Measurements from ENCODE around the gene EXOC7.
"Not testable (repeated sequence)": the region's sequence is repeated elsewhere in the genome, so short reads cannot be mapped to it uniquely, and the experiment has no call there.

Gene EXOC7

DNA sequence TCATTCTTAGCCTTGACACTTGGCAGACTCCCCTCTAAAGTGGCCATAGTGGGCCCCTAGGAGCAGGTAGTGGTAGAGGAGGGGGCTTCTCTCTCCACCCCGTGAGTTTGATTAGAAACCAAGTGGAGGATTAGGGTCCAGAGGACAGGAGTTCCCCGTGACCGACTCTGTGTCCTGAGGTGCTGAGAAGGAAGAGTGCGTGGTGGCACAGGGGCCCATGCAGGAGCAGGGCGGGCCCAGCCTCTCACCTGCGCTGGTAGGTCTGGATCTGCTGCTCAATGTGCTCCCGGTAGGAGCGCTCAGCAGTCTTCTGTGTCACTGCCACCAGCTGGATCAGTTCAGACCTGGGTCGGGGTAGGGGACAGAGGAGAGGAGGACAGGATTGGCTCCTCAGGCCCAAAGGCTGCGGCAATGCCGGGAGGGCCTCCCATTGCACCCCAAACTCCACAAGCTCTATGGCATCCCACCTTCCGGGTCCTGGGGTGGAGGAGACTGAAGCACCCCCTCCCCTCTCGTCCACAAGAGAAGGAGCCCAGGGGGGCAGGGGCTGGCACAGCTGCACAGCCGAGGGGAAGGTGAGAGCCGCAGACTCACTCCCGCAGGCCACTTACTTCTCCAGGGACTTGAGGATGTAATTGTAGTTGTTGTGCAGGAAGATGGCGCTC, 18.4 kb downstream of the EXOC7 start:
- DNase-seq = no peak

- no peak for DNase-seq
These were observed 19.9 kb downstream of the EXOC7 start for GRCh38 chr17:76083536-76084182.

DNA sequence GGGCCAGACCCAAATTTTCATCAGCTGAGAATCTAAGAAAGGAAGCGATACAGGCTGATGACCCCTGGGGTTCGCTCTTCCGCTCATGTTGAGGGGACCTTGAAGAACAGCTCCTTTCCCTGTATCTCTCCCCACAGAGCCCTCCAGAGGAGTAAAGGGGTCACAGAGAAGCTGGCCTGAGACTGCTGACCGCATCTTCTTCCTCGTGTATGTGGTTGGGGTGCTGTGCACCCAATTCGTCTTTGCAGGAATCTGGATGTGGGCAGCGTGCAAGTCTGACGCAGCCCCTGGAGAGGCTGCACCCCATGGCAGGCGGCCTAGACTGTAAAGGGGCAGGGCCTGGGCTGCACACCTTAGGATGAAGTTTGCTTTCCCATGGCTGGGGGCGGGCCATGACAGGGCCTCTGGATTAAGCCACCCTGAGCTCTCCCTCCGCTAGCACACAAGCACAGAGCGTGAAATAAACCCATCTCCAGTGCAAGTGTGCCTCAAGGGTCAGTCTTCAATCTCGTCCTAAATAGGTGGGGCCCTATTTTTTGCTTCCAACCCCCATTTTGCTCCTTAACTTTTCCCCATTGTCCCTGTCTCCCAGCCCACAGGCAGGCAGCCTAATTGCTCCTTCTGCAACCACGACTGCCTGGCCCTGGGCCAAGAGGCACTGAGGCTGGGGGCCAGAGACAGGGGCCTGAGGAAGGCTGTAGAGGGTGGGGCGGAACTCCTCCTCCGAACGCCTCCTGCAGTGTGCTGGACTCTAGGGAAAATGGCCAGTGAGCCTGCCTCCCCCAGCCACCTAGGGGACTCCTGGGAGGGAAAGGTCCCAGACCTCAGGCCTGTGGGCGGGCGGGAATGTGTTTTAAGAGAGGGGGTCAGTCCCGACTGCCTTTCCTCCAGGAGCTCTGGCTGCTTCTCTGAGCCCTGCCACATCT, 21.0 kb downstream of the EXOC7 start:
- DNase-seq = no peak

GRCh38 chr17:76081295-76082210, 22.0 kb downstream of the EXOC7 start:
- no peak for DNase-seq

DNA sequence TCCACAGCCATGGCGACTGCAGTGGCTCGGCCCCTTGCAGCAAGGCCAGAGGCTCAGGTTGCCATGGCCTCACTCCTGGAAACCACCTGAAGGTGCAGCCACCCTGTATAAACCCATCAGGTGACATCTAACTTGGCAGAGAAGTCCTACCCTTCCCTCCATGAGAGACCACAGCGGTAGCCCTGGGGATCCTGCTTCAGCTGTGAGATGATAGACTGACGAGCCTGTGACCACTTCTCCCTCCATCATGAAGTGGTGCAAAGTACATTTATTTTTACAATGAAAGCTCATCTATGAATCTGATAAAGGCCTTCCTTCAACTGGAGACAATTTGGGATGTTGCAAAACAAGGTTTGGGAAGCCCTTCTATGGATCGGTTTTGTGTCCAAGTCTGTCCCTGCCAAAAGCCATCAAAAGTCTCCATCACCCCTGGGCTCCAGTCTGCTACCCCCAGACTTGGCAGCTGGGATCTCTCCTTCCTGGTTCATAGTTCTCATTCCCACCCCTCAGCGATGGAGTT, 22.8 kb downstream of the EXOC7 start:
- DNase-seq = no peak

GRCh38 chr17:76079956-76080767, 23.4 kb downstream of the EXOC7 start:
- no peak for DNase-seq

- DNase-seq = no peak
These were observed 24.0 kb downstream of the EXOC7 start for GRCh38 chr17:76079535-76079955.

DNA sequence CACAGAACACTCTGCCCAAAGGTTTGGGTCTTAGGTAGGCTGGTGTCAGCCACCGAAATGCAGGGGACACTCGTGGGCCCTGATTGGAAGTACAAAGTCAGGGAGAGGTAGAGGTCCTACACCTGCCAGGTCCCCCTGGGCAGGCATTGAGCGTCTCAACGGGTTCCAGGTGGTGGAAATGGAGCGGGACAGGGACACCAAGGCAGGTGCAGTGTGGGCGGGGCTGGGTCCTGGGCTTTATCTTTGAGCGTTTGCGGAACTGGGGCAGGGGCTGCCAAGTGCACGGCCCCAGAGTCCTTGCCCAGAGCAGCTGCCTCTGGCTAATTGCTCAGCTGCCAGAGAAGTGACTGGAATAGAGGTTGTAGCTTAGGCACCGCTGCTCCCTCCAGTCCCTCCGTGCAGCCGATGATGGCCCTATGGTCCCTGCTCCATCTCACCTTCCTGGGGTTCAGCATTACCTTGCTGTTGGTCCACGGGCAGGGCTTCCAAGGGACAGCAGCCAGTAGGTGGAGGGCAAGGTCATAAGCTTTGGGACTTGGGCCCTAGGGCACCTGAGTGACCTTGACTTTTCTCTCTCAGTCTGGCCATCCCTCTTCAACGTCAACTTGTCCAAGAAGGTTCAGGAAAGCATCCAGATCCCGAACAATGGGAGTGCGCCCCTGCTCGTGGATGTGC, 24.6 kb downstream of the EXOC7 start, which contains the start of gene ZACN:
TSS of gene ZACN (plus strand) at position 323 of the 675 bp plus-strand sequence. CDS start at position 406, 83 bp downstream.
- no peak for DNase-seq

GRCh38 chr17:76078370-76078769, 25.2 kb downstream of the EXOC7 start:
- not testable (repeated sequence) for DNase-seq

DNA sequence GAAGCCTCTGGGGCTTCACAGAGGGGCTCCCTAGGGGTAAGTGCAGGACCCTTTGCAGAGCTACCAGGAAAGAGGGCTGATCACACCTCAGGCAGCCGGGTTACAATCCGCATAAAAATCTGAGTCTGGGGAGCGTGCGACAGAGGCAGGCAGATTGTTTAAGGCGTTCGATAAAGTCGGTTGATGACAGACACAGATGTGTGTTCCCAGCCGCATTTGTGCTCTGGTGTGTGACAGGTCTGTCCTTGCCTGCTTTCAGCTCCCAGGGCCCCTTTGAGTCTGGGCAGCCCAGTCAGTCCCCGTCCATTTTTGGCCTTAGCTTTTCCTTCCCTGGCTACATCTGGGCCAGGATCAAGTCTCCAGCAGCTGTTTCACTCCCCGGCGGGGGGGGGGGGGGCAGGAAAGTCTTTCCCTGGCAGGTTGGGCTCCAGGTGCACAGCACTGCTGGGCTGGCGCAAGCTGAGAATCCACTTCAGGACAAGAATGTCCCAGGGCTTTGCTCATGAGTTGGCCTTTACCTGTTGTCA, 25.9 kb downstream of the EXOC7 start:
- no peak for DNase-seq

DNA sequence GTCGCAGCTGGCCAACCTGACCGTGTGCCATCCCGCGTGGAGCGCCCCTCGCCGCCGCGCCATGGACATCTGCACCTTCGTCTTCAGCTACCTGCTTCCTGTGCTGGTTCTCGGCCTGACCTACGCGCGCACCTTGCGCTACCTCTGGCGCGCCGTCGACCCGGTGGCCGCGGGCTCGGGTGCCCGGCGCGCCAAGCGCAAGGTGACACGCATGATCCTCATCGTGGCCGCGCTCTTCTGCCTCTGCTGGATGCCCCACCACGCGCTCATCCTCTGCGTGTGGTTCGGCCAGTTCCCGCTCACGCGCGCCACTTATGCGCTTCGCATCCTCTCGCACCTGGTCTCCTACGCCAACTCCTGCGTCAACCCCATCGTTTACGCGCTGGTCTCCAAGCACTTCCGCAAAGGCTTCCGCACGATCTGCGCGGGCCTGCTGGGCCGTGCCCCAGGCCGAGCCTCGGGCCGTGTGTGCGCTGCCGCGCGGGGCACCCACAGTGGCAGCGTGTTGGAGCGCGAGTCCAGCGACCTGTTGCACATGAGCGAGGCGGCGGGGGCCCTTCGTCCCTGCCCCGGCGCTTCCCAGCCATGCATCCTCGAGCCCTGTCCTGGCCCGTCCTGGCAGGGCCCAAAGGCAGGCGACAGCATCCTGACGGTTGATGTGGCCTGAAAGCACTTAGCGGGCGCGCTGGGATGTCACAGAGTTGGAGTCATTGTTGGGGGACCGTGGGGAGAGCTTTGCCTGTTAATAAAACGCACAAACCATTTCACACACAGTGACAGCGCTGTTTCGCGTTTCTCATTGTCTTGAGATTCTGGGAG, 26.6 kb downstream of the EXOC7 start:
- DNase-seq = no peak

DNA sequence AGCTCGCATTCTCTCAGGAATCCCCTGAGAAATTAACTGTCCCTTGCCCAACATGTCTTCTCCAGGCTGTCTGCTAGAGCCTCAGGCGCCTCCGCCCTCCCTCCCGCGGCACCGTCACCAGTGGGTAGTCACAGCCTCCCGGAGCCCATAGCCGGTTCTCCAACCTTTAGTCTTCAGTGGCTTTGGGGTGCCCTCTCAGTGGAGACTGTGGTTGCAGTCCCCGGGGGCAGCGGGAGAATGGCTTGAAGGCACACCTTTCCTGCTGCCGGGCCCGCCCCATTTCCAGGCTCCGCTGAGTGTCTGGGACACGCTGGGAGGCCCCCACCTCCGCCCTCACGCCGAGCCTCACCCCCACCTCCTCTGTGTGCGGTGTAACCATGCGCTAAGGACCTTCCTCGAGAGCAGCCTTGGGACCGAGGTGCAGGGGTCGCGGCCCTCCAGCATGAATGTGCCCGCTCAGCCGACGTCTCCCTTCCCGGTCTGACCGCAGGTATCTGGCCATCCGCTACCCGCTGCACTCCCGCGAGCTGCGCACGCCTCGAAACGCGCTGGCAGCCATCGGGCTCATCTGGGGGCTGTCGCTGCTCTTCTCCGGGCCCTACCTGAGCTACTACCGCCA, 27.3 kb downstream of the EXOC7 start:
- DNase-seq = no peak

- DNase-seq = no peak
These were observed 28.0 kb downstream of the EXOC7 start for GRCh38 chr17:76075364-76076145.

- DNase-seq = no peak
These were observed 28.9 kb downstream of the EXOC7 start, which contains the start of gene GALR2 for GRCh38 chr17:76074390-76075363. TSS of gene GALR2 (plus strand) at chr17:76074781. CDS start at chr17:76074884, 103 bp downstream.

DNA sequence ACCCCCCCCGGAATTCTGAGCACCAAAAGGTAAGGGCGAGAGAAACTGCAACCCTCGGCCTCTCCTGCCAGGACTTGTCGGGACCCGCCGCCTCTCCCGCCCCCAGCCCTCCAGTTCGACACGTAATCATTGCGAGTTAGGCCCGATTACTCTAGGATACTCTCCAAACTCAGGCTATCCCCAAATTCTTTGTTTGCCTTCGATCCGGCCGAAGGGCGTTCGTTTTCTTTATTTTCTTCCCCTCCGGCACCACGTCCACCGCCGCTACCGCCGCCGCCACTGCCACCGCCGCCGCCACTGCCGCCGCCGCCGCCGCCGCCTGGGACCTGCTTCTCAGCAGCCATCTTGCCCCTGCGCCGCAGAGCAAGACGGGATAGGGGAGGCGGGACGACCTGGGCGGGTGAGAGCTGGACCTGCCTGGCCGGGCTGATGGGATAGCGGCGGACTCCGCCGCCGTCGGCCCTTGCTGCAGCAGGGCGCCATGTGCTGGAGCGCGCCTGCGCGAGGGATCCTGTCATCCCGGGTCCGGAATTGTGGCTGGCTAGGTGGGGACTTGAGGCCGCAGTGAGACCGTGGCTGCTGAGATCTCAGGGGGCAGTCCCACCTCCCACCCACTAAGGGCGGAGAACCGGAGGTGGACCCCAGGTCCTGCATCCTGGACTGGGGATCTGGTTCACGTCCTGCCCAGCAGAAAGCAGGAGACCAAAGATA, 31.3 kb downstream of the EXOC7 start, which contains the start of gene SRP68:
TSS of gene SRP68 (minus strand) at position 370 of the 711 bp plus-strand sequence. CDS start at position 344, 26 bp downstream.
- DNase-seq = peak; percentile 82
